HEK293 (cell line): ENCODE results near the gene RHBDL3.

Experiments
- CTCF ChIA-PET: fragments of 350-600 bp; formaldehyde crosslinking; extraction: SDS; loops from one replicate; lab custom pipeline; 2021; ENCODE audit warnings: antibody characterized with exemption; lab: Yijun Ruan, JAX
- POLR2A ChIA-PET: fragments of 300-600 bp; formaldehyde crosslinking; extraction: SDS; loops from one replicate; lab custom pipeline; 2020; ENCODE audit warnings: antibody characterized with exemption, inconsistent platforms; lab: Yijun Ruan, JAX
- H3K27ac ChIP-seq: fragments of 200-500 bp; sonication (Bioruptor generic); 2 replicates; pipeline ENCODE4 v1.5.1; 2014; ENCODE audit warnings: low read depth, low read length, control low read depth, inconsistent platforms; ENCODE audit errors: extremely low read depth
- H3K36me3 ChIP-seq, 2 experiments: fragments of 200-500 bp in 1 of 2; sonication (Bioruptor generic) in 1 of 2; 1 replicate in 1 of 2; 2 replicates in 1 of 2; pipeline ENCODE4 v1.5.1; 2014 to 2017; ENCODE audit warnings: inconsistent platforms in 2 of 2, low read length in 2 of 2; ENCODE audit not compliant: control insufficient read depth in 2 of 2, insufficient read depth in 1 of 2
- H3K4me1 ChIP-seq: fragments of 200-500 bp; sonication (Bioruptor generic); 2 replicates; pipeline ENCODE4 v1.5.1; 2014; ENCODE audit warnings: mild to moderate bottlenecking, low read length, inconsistent platforms; ENCODE audit not compliant: control insufficient read depth, insufficient read depth
- H3K4me3 ChIP-seq: 2 replicates; pipeline ENCODE4 v1.5.1; 2011; ENCODE audit warnings: low read depth, mild to moderate bottlenecking, control low read depth, low read length, moderate library complexity
- H3K9me3 ChIP-seq: fragments of 200-500 bp; sonication (Bioruptor generic); 2 replicates; pipeline ENCODE4 v1.5.1; 2014; ENCODE audit warnings: low read depth, low read length, inconsistent platforms; ENCODE audit not compliant: control insufficient read depth, insufficient read depth
- FEZF1 ChIP-seq: fragments of 450-650 bp; formaldehyde crosslinking; IDR thresholded peaks from 2 replicates; pipeline ENCODE4 v1.5.1; 2016; ENCODE audit warnings: missing biosample characterization, missing genetic modification characterization
- HOXD13 ChIP-seq: sonication (generic); formaldehyde crosslinking; IDR thresholded peaks from 2 replicates; pipeline ENCODE4 v1.8.0; 2022; ENCODE audit warnings: missing genetic modification reagents, borderline replicate concordance
- KLF10 ChIP-seq: fragments of 450-650 bp; IDR thresholded peaks from 2 replicates; pipeline ENCODE4 v1.5.1; 2018; ENCODE audit warnings: missing biosample characterization, mild to moderate bottlenecking, missing genetic modification characterization
- KLF8 ChIP-seq: fragments of 450-650 bp; formaldehyde crosslinking; IDR thresholded peaks from 2 replicates; pipeline ENCODE4 v1.5.1; 2016; ENCODE audit warnings: missing biosample characterization, missing genetic modification characterization
- SCRT2 ChIP-seq: fragments of 450-650 bp; formaldehyde crosslinking; IDR thresholded peaks from 2 replicates; pipeline ENCODE4 v1.5.1; 2016; ENCODE audit warnings: missing biosample characterization, missing genetic modification characterization
- ZNF138 ChIP-seq: fragments of 450-650 bp; formaldehyde crosslinking; IDR thresholded peaks from 2 replicates; pipeline ENCODE4 v1.5.1; 2016; ENCODE audit warnings: missing biosample characterization, missing genetic modification characterization, borderline replicate concordance
- ZNF223 ChIP-seq: fragments of 450-650 bp; formaldehyde crosslinking; IDR thresholded peaks from 2 replicates; pipeline ENCODE4 v1.5.1; 2016; ENCODE audit warnings: missing biosample characterization, missing genetic modification characterization
- ZNF335 ChIP-seq: fragments of 450-650 bp; formaldehyde crosslinking; conservative IDR thresholded peaks from 2 replicates; pipeline ENCODE4 v1.5.1; 2016; ENCODE audit warnings: missing biosample characterization, missing genetic modification characterization
- ZNF350 ChIP-seq: fragments of 450-650 bp; formaldehyde crosslinking; IDR thresholded peaks from 2 replicates; pipeline ENCODE4 v1.5.0; 2017; ENCODE audit warnings: missing biosample characterization, mild to moderate bottlenecking, missing genetic modification characterization
- ZNF37A ChIP-seq: fragments of 450-650 bp; IDR thresholded peaks from 2 replicates; pipeline ENCODE4 v1.5.1; 2018; ENCODE audit warnings: missing biosample characterization, missing genetic modification characterization
- ZNF621 ChIP-seq: fragments of 450-650 bp; formaldehyde crosslinking; IDR thresholded peaks from 2 replicates; pipeline ENCODE4 v1.5.1; 2017; ENCODE audit warnings: missing biosample characterization, missing genetic modification characterization
- ZNF776 ChIP-seq: fragments of 450-650 bp; formaldehyde crosslinking; IDR thresholded peaks from 2 replicates; pipeline ENCODE4 v1.5.0; 2017; ENCODE audit warnings: missing biosample characterization, missing genetic modification characterization, borderline replicate concordance
- ZNF785 ChIP-seq: fragments of 450-650 bp; formaldehyde crosslinking; IDR thresholded peaks from 2 replicates; pipeline ENCODE4 v1.5.1; 2016; ENCODE audit warnings: missing biosample characterization, missing genetic modification characterization
- ZNF792 ChIP-seq: fragments of 450-650 bp; formaldehyde crosslinking; IDR thresholded peaks from 2 replicates; pipeline ENCODE4 v1.5.1; 2016; ENCODE audit warnings: missing biosample characterization, missing genetic modification characterization
- ZNF837 ChIP-seq: fragments of 450-650 bp; formaldehyde crosslinking; IDR thresholded peaks from 2 replicates; pipeline ENCODE4 v1.5.1; 2016; ENCODE audit warnings: missing biosample characterization, missing genetic modification characterization
- ZNF843 ChIP-seq: fragments of 450-650 bp; formaldehyde crosslinking; IDR thresholded peaks from 2 replicates; pipeline ENCODE4 v1.5.1; 2016; ENCODE audit warnings: missing biosample characterization, missing genetic modification characterization
- TF ChIP-seq, protein P1 (sequence below): fragments of 450-650 bp; formaldehyde crosslinking; IDR thresholded peaks from 2 replicates; pipeline ENCODE4 v1.5.0; 2017; ENCODE audit warnings: missing biosample characterization, missing genetic modification characterization, borderline replicate concordance
- TF ChIP-seq, protein P2 (sequence below): fragments of 450-650 bp; formaldehyde crosslinking; IDR thresholded peaks from 2 replicates; pipeline ENCODE4 v1.5.1; 2016; ENCODE audit warnings: missing biosample characterization, missing genetic modification characterization
- TF ChIP-seq, protein P3 (sequence below): fragments of 450-650 bp; formaldehyde crosslinking; IDR thresholded peaks from 2 replicates; pipeline ENCODE4 v1.5.1; 2016; ENCODE audit warnings: missing biosample characterization, missing genetic modification characterization
- TF ChIP-seq, protein P4 (sequence below): fragments of 450-650 bp; formaldehyde crosslinking; IDR thresholded peaks from 2 replicates; pipeline ENCODE4 v1.5.1; 2016; ENCODE audit warnings: missing biosample characterization, missing genetic modification characterization

RHBDL3 gene

DNA sequence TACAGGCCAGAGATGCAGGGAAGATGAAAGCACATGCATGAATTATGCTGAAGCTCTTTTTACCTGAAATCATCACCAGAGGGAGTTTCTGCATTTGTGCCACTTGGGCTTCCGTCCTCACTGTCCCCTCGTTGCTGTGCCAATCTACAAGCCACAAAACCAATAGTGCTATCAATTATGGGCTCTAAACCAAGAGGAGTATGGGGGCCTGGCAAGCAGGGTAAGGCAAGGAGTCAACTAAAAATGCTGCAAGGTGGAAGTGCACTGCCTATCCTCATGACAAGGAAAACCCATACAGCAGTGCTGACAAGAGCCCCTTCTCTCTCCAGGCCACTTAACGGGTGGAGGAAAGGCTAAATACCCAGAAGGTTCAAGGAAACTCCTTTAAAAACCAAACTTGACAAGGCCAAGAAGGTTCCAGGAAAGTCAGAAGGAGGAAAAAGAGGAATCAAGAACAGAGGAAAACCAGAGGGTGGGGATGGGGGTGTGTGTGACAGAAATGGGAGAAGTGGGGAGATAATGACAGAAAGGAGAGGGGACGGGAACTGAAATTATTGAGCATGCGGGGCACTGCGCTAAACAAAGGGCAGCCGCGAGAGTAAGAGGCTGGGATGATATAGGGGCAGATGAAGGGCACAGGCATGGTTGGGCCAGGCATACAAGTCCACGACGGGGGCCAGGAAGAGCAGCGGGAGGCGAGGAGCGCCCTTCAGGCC, 75.7 kb downstream of the RHBDL3 start:
- ChIA-PET POLR2A (interaction anchor here (1.0 to 1.4 kb wide), 2 partner anchors 9 to 10 kb away, joined by 4 to 5 read pairs; no protein-coding TSS in a partner anchor), CTCF (interaction anchor here (0.9 kb wide), 1 partner anchor 25 kb away, joined by 4 read pairs; no protein-coding TSS in a partner anchor)
- peak overlapping the region; percentile 64 for H3K4me3 ChIP-seq

DNA sequence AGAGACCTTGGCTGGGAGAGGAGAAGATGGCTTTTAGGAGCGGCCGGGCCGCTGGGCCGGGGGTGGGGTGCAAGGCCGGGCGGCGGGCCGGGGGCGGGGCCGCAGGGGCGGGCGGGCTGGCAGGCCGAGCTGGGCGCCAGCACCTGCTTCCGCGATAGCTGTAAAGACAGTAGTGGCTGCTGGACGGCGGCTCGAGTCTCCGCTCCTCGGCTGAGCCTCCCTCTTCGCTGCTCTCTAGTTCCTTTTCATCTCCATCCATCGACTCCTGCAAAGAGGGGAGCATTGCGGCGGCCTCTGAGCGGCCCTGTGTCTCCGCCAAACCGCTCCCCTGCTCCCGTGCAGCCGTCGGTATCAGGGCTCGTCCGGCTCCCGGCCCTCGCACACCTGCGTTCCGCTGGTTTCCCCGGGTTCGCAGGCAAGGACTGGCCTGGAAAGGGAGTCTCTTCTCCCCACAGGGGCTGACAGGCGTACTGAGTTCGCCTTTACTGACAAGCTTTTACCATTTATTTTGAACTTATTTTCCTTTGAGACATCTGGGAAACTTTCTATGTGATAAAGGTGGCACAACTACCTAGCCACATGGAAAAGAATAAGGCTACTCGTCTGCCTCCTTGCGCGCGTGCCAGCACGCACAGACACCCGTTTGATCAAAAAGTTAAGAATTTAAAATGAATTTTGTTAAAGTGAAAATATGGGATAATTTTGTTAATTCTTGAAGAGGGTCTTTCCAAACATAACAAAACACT, 76.4 kb downstream of the RHBDL3 start, which contains the start of gene C17orf75:
Gene C17orf75 (minus strand): TSS at position 317 of the 746 bp plus-strand sequence. CDS start 34 bp downstream, at position 283.
- Histone ChIP-seq H3K4me3 (peak within 1 kb of the TSS; percentile 64), H3K36me3 (peaks cover 31 to 34% of the 10 kb centered on the region in 2 experiments), H3K9me3 (no peaks in the 10 kb centered on the region), H3K4me1 (peaks cover 10% of the 10 kb centered on the region), H3K27ac (peak within 1 kb of the TSS; percentile 91)
- ChIA-PET CTCF (interaction anchor here (0.6 kb wide), 2 partner anchors 22 to 317 kb away, joined by 3 to 7 read pairs; no protein-coding TSS in a partner anchor), POLR2A (interaction anchor here (1.0 kb wide), 1 partner anchor 9 kb away, joined by 4 read pairs; no protein-coding TSS in a partner anchor)
- TF ChIP-seq ZNF138 (tag by site-specific recombination) (no peak), ZNF350 (tag by site-specific recombination) (no peak), ZNF776 (tag by site-specific recombination) (no peak), ZNF621 (no peak), SCRT2 (tag by site-specific recombination) (no peak), ZNF843 (peak; percentile 37; the same call in 1 of the 2 replicates), HOXD13 (CRISPR knock-in tag) (no peak; the same call in 1 of the 2 replicates), ZNF785 (peak; percentile 90), ZNF37A (tag by site-specific recombination) (peak; percentile 34; the same call in 1 of the 2 replicates), ZNF837 (no peak), KLF8 (peak; percentile 99), ZNF792 (tag by site-specific recombination) (0 out of 2 replicates have a peak, but pooled peaks have one; percentile 39), FEZF1 (tag by site-specific recombination) (0 out of 2 replicates have a peak, but pooled peaks have one; percentile 39), KLF10 (tag by site-specific recombination) (peak; percentile 84; the same call in 1 of the 2 replicates)
- TF ChIP-seq, protein P1, sequence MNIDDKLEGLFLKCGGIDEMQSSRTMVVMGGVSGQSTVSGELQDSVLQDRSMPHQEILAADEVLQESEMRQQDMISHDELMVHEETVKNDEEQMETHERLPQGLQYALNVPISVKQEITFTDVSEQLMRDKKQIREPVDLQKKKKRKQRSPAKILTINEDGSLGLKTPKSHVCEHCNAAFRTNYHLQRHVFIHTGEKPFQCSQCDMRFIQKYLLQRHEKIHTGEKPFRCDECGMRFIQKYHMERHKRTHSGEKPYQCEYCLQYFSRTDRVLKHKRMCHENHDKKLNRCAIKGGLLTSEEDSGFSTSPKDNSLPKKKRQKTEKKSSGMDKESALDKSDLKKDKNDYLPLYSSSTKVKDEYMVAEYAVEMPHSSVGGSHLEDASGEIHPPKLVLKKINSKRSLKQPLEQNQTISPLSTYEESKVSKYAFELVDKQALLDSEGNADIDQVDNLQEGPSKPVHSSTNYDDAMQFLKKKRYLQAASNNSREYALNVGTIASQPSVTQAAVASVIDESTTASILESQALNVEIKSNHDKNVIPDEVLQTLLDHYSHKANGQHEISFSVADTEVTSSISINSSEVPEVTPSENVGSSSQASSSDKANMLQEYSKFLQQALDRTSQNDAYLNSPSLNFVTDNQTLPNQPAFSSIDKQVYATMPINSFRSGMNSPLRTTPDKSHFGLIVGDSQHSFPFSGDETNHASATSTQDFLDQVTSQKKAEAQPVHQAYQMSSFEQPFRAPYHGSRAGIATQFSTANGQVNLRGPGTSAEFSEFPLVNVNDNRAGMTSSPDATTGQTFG (tag by site-specific recombination) = peak; percentile 70; the same call in 1 of the 2 replicates
- TF ChIP-seq, protein P2, sequence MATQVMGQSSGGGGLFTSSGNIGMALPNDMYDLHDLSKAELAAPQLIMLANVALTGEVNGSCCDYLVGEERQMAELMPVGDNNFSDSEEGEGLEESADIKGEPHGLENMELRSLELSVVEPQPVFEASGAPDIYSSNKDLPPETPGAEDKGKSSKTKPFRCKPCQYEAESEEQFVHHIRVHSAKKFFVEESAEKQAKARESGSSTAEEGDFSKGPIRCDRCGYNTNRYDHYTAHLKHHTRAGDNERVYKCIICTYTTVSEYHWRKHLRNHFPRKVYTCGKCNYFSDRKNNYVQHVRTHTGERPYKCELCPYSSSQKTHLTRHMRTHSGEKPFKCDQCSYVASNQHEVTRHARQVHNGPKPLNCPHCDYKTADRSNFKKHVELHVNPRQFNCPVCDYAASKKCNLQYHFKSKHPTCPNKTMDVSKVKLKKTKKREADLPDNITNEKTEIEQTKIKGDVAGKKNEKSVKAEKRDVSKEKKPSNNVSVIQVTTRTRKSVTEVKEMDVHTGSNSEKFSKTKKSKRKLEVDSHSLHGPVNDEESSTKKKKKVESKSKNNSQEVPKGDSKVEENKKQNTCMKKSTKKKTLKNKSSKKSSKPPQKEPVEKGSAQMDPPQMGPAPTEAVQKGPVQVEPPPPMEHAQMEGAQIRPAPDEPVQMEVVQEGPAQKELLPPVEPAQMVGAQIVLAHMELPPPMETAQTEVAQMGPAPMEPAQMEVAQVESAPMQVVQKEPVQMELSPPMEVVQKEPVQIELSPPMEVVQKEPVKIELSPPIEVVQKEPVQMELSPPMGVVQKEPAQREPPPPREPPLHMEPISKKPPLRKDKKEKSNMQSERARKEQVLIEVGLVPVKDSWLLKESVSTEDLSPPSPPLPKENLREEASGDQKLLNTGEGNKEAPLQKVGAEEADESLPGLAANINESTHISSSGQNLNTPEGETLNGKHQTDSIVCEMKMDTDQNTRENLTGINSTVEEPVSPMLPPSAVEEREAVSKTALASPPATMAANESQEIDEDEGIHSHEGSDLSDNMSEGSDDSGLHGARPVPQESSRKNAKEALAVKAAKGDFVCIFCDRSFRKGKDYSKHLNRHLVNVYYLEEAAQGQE (tag by site-specific recombination) = peak; percentile 84
- TF ChIP-seq, protein P3, sequence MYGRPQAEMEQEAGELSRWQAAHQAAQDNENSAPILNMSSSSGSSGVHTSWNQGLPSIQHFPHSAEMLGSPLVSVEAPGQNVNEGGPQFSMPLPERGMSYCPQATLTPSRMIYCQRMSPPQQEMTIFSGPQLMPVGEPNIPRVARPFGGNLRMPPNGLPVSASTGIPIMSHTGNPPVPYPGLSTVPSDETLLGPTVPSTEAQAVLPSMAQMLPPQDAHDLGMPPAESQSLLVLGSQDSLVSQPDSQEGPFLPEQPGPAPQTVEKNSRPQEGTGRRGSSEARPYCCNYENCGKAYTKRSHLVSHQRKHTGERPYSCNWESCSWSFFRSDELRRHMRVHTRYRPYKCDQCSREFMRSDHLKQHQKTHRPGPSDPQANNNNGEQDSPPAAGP = peak; percentile 99

More for the DNA sequence above, 75.7 kb downstream of the RHBDL3 start:
- Histone ChIP-seq H3K4me1 (peaks cover 10% of the 10 kb centered on the region), H3K9me3 (no peaks in the 10 kb centered on the region), H3K36me3 (peaks cover 38 to 41% of the 10 kb centered on the region in 2 experiments), H3K27ac (peak overlapping the region; percentile 91)
- TF ChIP-seq, protein P4, sequence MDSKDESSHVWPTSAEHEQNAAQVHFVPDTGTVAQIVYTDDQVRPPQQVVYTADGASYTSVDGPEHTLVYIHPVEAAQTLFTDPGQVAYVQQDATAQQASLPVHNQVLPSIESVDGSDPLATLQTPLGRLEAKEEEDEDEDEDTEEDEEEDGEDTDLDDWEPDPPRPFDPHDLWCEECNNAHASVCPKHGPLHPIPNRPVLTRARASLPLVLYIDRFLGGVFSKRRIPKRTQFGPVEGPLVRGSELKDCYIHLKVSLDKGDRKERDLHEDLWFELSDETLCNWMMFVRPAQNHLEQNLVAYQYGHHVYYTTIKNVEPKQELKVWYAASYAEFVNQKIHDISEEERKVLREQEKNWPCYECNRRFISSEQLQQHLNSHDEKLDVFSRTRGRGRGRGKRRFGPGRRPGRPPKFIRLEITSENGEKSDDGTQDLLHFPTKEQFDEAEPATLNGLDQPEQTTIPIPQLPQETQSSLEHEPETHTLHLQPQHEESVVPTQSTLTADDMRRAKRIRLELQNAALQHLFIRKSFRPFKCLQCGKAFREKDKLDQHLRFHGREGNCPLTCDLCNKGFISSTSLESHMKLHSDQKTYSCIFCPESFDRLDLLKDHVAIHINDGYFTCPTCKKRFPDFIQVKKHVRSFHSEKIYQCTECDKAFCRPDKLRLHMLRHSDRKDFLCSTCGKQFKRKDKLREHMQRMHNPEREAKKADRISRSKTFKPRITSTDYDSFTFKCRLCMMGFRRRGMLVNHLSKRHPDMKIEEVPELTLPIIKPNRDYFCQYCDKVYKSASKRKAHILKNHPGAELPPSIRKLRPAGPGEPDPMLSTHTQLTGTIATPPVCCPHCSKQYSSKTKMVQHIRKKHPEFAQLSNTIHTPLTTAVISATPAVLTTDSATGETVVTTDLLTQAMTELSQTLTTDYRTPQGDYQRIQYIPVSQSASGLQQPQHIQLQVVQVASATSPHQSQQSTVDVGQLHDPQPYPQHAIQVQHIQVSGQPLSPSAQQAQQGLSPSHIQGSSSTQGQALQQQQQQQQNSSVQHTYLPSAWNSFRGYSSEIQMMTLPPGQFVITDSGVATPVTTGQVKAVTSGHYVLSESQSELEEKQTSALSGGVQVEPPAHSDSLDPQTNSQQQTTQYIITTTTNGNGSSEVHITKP (tag by site-specific recombination) = 0 out of 2 replicates have a peak, but pooled peaks have one; percentile 1
- TF ChIP-seq ZNF335 (tag by site-specific recombination) = peak; percentile 65
- TF ChIP-seq ZNF223 (tag by site-specific recombination) = no peak
